Activated CD4-positive, alpha-beta T cell treated with anti-CD3 and anti-CD28 coated beads, Interleukin-2, amount 50 U/mL, for 48 hours (primary cell): Measurements from ENCODE around the gene CCDC110.

Source experiments
- DNase-seq, 2 experiments: peaks; one replicate each; pipeline ENCODE4 v3.0.0-alpha.2; 2020

The CCDC110 gene

DNA sequence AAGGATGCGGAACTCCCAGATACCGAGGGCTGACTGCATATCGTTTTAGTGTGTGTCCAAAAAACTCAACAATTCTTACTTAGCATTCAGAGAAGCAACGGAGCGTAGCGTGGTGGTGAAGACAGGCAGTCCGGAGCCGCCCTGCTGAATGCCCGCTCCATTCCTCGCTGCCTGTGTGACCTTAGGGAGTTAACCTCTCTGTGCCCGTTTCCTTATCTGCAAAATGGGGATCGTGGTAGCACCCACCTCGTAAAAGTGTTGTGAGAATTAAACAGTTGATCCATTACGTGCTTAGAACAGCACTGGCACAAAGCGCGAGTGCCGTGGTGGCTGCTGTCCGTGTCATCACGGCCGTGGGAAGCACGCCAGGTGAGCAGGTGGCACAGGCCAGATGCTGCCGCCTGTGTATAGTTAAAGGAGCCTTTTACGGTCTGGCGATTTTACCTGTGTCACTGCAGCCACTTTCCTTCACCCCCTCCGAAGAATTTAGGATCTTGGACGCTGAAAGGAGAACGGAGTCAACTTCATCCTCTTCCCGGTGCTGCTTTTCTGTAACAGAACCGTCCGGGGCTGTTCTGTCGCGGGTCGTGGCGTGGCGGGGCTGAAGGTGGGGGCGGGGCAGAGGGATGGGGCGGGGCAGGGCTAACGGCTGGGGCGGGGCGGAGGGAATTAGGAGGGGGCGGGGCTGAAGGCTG is 885 bp downstream of the CCDC110 start:
- DNase-seq: no peak

DNA sequence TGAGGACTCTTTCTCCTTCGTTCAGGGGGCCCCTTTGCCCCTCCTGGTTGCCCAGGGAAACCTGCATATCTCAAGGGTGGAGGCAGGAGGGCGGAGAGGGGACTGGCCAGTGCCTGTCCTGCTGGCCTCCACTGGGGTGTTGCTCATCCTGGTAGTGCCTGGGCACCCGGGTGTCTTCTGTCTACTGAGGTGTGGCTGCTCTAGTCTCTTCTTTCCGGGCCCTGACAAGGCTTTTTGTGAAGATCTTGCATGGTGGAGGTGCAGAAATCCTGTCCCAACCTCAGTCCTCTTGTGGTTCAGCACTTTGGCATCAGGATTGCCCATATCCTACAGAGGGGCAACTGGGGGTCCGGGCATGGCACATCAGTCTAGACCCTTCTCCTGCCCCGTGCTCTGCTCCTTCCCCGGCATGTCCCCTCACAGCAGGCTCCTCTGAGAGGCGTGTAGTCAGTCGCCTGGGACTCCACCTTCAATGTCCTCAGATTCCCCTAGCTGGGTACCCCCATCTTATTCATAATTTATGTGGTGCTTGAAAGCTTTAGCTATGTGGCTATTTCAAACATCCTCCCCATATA is 1.9 kb downstream of the CCDC110 start:
- no peak for DNase-seq

GRCh38 chr4:185468999-185469398 is 2.5 kb downstream of the CCDC110 start:
- no peak for DNase-seq

GRCh38 chr4:185467991-185468390 is 3.5 kb downstream of the CCDC110 start:
- no peak for DNase-seq

DNA sequence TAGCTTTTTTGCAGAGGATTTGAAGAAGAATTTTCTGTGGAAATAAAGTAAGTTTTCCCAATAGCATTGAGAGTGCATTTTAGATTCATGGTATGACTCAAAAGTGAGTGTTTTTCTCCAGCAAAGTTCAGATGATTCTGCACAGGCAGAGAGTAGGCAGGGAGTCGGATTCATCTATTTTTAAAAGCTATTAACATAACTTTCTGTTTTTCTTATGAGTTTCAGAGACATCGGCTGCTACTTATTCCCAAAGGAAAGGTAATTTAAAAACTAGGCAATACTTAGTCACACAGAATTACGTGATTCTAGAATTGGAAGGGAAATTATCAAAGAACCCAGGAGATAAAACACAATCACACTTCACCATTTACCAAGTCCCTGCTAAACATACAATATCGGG is 4.4 kb downstream of the CCDC110 start:
- DNase-seq: no peak

GRCh38 chr4:185465707-185466106 is 5.8 kb downstream of the CCDC110 start:
- DNase-seq: no peak

DNA sequence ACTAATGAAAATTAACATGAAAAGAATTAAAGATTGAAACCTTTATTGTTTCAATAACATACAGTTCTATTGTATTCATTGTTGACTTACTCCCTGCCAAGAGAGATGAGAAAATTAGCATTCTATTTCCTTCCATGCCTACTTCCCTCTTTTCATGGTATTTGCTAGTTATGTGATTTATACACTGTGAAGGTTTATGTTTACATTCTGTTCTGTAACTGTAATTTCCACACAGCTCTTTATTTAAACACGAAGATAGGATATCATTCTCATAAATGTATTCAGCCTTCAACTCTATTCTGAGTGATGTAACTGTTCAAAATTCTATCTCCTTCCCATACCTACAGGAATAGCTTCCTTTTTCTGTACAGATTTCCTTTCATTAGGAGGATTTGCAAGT is 6.6 kb downstream of the CCDC110 start:
- no peak for DNase-seq

GRCh38 chr4:185464183-185464582 is 7.3 kb downstream of the CCDC110 start:
- DNase-seq: no peak

DNA sequence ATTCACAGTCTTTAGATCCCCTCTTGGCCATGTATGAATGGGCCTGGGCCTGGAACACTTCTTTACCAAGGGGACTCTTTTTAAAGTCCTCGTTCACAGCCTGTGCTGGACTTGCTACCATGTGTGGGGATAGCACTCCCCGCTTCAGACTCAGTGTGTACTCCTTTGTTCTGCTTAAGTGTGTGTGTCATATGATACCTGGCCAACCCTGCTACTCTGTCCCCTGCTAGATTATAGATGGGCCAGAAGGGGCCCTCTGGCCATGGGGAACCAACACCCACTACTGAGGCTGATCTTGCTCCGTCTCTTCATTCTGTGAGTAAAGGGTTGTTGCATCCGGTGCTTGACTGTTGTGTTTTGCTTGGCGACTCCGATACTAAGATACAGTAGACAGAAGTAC is 8.0 kb downstream of the CCDC110 start:
- DNase-seq: no peak

DNA sequence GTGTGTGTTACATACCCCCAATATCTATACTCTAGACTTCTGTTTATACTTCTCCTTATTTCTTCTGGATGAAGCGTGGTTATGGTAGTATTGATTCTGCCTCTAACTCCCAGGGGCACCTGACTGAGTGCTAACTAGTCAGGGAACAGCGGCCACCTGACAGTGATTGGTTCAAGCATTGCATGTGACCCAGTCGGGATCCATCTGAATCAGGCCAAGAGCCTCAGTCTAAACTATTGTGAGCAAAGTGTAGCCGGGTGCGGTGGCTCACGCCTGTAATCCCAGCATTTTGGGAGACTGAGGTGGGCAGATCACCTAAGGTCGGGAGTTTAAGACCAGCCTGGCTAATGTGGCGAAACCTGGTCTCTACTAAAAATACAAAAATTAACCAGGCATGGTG is 10.0 kb downstream of the CCDC110 start:
- DNase-seq: no peak

- DNase-seq: no peak
These were observed 14.4 kb downstream of the CCDC110 start for GRCh38 chr4:185457136-185457535.

DNA sequence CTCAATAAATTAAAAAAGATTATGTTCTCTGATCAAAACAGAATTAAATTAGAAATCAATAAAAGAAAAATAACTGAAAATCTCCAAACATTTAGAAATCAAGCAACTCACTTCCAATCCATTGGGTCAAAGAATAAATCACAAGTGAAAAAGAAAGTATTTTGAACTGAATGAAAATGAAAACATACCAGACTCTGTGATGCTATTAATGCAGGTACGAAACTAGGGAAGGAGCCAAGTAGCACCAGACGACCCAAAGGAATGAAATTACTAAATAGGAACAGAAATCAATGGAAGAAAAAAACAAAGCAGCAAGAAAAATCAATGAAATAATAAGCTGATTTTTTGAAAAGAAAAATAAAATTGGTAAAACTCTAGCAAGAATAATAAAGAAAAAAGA is 15.4 kb downstream of the CCDC110 start:
- DNase-seq: no peak

DNA sequence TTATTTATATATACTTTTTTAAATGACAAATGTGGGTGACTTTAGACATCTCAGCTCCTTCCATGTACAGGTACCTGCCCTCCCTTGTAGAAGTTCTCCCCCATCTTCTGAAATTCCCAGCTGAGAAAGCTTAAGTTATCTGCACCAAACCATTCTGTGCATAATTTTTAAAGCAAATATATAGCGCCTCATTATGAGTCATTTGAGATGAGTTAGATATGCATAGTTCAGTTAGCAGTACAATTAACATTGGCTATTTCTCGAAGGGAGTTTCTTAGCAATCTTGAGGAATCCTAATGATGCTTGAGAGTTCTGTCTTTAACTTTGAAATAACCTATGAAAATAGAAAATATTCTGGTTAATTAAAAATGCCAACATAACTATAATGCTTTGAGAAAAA is 26.3 kb downstream of the CCDC110 start:
- DNase-seq: no peak

GRCh38 chr4:185441479-185441878 is 30.1 kb downstream of the CCDC110 start:
- DNase-seq: no peak

DNA sequence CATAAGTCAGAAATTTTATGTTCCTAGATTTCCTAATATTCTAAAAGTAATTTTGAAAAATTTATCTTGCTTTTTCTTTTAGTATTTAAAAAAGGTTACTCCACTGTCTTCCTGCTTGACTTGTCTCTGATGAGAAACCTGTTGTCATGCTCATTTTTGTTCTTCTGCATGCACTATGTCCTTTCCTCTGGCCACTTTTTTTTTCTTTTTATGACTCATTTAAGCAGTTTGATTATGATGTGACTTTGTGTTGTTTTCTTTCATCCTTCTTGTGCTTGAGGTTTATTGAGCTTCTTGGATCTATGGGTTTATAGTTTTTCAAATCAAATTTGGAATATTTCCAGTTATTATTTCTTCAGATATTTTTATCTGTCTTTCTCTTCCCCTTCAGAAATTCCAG is 33.7 kb downstream of the CCDC110 start:
- no peak for DNase-seq

DNA sequence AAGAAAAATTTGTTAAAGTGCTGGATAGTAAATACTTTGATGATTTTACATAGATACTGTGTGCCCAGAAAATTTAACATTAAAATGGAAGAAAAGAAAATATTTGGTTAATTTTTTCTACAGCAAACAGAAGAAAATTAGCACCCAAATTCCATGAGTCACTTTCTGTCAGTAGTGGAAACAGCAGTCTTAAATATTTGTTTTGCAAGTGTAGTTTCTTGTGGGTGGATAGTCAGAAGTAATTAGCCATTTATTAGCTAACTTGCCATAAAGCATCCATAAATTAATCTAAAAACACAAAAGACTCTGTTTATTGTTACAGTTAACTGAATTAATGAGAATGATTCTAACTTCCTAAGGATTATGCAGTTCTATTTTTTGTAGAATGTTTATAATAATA is 36.1 kb downstream of the CCDC110 start:
- no peak for DNase-seq

GRCh38 chr4:185429660-185430059 is 41.9 kb downstream of the CCDC110 start:
- DNase-seq: no peak

- no peak for DNase-seq
These were observed 44.4 kb downstream of the CCDC110 start for GRCh38 chr4:185426960-185427688.

DNA sequence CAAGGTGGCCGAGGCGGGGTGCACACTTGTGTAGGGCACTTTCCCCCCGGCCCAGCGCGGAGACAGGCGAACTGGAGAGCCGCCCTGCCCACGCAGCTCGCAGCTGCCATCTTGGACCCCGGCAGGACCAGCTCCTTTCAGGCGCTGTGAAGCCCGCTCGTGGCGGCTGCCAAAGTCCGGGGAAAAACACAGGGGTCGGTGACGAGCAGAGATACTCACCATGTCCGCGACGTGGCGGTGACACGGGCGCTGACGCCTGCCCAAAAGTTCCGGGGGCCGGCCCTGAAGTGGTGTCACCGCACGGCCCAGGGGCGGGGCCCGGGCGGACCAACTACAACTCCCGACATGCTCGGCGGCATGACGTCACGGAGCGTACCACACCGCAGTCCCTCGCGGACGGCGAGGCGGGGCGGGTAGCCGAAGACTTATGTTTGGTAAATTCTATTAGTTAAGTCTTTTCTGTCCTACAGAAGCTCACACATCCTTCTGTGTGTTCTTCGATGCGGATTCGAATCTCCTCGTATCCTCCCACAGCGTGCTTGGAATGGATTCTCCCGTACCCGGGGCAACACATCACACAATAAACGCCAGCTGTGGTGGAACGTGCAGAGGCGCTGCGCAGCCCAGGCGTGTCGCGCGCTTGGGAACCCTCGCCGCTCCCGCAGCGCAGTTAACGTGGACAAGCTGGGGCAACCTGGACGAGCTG is 45.7 kb downstream of the CCDC110 start, which contains the start of gene UFSP2:
Gene UFSP2, minus strand, starts transcription at position 318 of the 706 bp plus-strand sequence. Its CDS starts 96 bp downstream, at position 222.
- peak; percentile 81 to 85 for DNase-seq

DNA sequence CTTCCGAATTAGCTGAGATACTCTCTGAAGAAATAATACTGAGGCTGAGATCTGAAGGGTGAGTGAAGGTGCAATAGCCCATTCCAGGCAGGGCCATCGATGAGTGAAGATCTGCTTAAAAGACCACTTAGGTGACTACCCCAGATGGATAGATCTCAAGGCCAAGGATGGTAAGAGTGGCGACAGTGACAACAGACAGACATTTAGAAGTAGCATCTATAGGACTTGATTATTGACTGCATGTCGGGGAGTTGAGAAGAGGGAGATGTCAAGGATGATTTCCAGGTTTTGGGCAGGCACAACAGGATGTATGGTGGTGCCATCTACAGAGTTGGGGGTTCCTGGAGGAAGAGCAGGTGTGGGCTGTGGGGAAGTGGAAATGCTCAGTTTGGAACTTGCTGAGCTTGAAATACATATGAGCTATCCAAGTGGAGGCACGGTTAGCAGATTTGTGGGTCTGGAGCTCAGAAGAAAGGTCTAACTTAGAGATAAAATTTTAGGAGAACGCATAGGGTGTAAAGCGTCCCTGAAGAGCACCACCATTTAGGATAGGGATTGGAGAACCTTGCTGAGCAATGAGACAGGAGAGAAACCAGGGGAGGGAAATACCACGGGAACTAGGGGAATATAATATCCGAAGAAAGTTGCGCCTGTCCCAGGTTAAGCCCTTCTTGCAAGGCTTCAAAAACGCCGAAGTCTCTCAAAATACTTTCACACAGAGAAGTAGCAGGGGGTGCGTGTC is 46.5 kb downstream of the CCDC110 start:
- peak in 1 of 2 experiments; percentile 18 for DNase-seq

- DNase-seq: no peak
These were observed 50.0 kb downstream of the CCDC110 start for GRCh38 chr4:185421366-185422124.

- no peak for DNase-seq
These were observed 54.6 kb downstream of the CCDC110 start for GRCh38 chr4:185416955-185417354.
